ENCODE results near the gene SHLD3. TPM values are rescaled to one million over a fixed set of nuclear protein-coding genes. Genes with fewer than 3 reads are reported as not detected.
"Not testable (repeated sequence)": the region's sequence is repeated elsewhere in the genome, so short reads cannot be mapped to it uniquely, and the experiment has no call there.

SHLD3 gene, protein sequence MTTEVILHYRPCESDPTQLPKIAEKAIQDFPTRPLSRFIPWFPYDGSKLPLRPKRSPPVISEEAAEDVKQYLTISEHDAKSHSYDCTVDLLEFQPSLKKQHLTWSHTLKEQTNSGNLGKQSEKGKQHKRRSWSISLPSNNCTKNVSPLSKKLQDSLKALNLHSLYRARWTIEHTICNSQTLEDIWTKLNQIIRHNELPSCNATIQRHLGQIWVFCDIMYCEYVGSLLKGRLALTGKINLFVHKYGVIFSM
- total RNA-seq (2021; fragmentation: NEBNext Ultra II Directional; extraction: Animal tissue kit (Norgen Biotek cat#: 25700)) = 1 to 10 TPM; 1.2 to 2.0 (median 1.4) TPM
- long read RNA-seq, partial matches to known transcripts = 0 of 2 reads
- long read RNA-seq, other reads (novel, unspliced or antisense) = 1 of 2 reads

DNA sequence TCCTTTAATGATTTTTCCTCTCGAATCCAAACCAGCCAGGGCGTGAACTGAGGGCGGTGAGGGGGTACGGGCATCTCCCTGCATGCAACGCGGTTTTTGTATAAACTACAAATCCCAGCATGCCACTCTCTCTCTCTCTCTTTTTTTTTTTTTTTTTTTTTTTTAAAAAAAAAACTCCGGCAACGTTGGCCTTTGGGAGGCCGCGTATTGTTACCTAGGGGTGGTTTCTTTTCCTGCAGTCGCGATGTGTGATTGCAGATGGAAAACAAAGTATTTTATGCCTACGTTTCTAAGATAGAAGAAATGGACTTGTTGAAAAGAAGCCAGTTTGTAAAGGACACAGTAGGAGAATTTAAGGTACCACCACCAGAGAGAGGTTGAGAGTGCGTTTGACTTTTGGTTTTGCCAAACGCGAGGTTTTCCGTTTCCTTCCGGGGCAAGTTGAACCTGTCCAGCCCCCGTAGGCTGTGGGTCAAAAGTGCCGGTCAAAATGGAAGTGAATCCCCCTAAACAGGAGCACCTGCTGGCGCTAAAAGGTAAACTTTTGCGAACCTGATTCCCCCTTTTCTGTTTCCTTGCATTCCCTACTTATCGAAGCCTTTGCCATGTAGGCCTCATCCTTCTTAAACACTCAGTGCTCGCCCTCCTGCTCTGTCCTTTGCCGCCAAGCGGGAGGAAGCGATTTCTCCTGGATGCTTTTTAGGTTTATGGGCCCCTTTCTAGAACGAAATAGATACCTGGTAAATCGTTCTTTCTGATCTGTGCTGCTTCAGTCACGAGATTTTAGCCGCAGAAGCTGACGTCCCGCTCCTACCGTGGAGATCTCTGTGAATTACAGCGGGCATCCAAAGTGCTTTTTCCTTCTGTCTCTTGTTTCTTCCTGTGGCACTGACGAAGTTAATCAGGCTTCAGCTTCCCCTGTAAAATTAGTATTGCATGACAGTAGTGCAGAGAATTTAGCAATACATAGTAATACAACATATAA is at the start of gene SHLD3, which contains the start of gene TRAPPC13:
SHLD3 (plus strand) TSS at position 457 of the 985 bp plus-strand sequence. CDS start 4,561 bp downstream, outside the sequence.
TRAPPC13 (plus strand) TSS at position 457 of the 985 bp plus-strand sequence; CDS start at position 491, 34 bp downstream.
- TF ChIP-seq, protein P1, sequence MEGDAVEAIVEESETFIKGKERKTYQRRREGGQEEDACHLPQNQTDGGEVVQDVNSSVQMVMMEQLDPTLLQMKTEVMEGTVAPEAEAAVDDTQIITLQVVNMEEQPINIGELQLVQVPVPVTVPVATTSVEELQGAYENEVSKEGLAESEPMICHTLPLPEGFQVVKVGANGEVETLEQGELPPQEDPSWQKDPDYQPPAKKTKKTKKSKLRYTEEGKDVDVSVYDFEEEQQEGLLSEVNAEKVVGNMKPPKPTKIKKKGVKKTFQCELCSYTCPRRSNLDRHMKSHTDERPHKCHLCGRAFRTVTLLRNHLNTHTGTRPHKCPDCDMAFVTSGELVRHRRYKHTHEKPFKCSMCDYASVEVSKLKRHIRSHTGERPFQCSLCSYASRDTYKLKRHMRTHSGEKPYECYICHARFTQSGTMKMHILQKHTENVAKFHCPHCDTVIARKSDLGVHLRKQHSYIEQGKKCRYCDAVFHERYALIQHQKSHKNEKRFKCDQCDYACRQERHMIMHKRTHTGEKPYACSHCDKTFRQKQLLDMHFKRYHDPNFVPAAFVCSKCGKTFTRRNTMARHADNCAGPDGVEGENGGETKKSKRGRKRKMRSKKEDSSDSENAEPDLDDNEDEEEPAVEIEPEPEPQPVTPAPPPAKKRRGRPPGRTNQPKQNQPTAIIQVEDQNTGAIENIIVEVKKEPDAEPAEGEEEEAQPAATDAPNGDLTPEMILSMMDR (IDR thresholded peaks at IDR 0.05) = no peak
- Mint-ChIP-seq H3K27me3 (ENCODE audit: insufficient read depth) (no peaks in the 10 kb centered on the region), H3K27ac (peak within 1 kb of the TSS; percentile 96), H3K9me3 (no peaks in the 10 kb centered on the region), H3K4me3 (peak within 1 kb of the TSS; percentile 100), H3K36me3 (ENCODE audit: low read depth) (peaks cover 16% of the 10 kb centered on the region), H3K4me1 (ENCODE audit: low read depth) (peaks cover 32% of the 10 kb centered on the region)
- peak; percentile 81 for DNase-seq

GRCh38 chr5:65577141-65577540 is 47.7 kb upstream of the SHLD3 start:
- Mint-ChIP-seq H3K27ac (no peak overlapping the region), H3K9me3 (no peaks in the 10 kb centered on the region), H3K27me3 (ENCODE audit: insufficient read depth) (no peaks in the 10 kb centered on the region), H3K4me1 (ENCODE audit: low read depth) (no peaks in the 10 kb centered on the region), H3K4me3 (no peak overlapping the region), H3K36me3 (ENCODE audit: low read depth) (peaks cover 8% of the 10 kb centered on the region)
- DNase-seq = no peak
- TF ChIP-seq, protein P1 (IDR thresholded peaks at IDR 0.05) = no peak

DNA sequence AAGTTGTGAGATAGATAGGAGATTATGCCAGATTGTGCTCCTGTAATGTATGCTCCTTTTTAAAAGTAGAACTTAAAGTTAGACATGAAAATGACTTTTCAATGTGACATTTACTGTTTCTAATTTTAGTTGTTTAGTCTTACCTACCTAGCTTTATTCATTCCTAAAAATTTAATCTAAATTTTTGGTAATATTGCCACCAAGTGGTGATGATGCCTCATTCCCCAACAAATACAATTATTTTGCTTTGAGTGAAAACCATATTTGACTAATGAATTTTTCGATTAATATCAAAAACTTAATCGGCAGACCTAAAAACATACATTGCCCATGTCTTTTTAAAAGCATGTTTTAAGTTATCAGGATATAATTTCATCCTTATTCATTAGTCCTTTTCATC is 36.1 kb upstream of the SHLD3 start:
- peaks cover 28% of the 10 kb centered on the region for H3K36me3 Mint-ChIP-seq (ENCODE audit: low read depth)

DNA sequence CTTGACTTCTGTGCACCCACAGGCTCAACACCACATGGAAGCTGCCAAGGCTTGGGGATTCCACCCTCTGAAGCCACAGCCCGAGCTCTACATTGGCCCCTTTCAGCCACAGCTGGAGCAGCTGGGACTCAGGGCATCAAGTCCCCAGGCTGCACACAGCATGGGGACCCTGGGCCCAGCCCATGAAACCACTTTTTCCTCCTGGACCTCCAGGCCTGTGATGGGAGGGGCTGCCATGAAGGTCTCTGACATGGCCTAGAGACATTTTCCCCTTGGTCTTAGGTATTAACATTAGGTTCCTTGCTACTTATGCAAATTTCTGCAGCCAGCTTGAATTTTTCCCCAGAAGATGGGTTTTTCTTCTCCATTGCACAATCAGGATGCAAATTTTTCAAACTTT is 23.1 kb upstream of the SHLD3 start:
- Mint-ChIP-seq H3K36me3 (ENCODE audit: low read depth) (peaks cover 82% of the 10 kb centered on the region), H3K9me3 (peaks cover 29% of the 10 kb centered on the region)
- not testable (repeated sequence) for DNase-seq; H3K27me3 Mint-ChIP-seq (ENCODE audit: insufficient read depth); H3K4me1 Mint-ChIP-seq (ENCODE audit: low read depth); H3K4me3 Mint-ChIP-seq; H3K27ac Mint-ChIP-seq

More for the DNA sequence above, 36.1 kb upstream of the SHLD3 start:
- TF ChIP-seq, protein P1 (IDR thresholded peaks at IDR 0.05) = peak; percentile 57
- no peak for DNase-seq
- H3K27ac Mint-ChIP-seq = no peak overlapping the region
- no peaks in the 10 kb centered on the region for H3K27me3 Mint-ChIP-seq (ENCODE audit: insufficient read depth)
- peaks cover 19% of the 10 kb centered on the region for H3K4me1 Mint-ChIP-seq (ENCODE audit: low read depth)
- H3K4me3 Mint-ChIP-seq = no peak overlapping the region
- no peaks in the 10 kb centered on the region for H3K9me3 Mint-ChIP-seq

DNA sequence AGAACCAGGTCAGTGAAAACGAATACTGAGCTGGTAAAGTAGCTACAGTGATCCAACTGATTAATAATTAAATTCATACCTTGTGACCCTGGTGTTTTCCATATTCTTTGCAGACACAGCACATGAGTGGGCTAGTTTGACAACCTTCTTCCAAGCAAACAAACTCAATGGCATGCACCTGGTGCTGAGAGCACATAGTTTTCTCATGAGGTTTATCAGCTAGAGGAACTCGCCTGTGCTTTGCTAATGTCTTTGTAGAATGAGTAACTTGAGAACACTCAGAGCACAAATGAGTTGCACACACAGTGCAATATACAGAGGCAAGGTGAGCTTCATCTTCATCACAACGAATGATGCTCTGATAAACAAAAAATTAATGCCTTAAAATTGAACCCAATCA is 13.3 kb upstream of the SHLD3 start:
- H3K4me3 Mint-ChIP-seq = no peak overlapping the region
- H3K36me3 Mint-ChIP-seq (ENCODE audit: low read depth) = peaks cover 38% of the 10 kb centered on the region
- no peak for DNase-seq
- H3K9me3 Mint-ChIP-seq = no peaks in the 10 kb centered on the region
- peaks cover 7% of the 10 kb centered on the region for H3K4me1 Mint-ChIP-seq (ENCODE audit: low read depth)
- H3K27ac Mint-ChIP-seq = no peak overlapping the region
- TF ChIP-seq, protein P1 (IDR thresholded peaks at IDR 0.05) = no peak
- H3K27me3 Mint-ChIP-seq (ENCODE audit: insufficient read depth) = no peaks in the 10 kb centered on the region
